A172 (cell line): ENCODE measurements around the gene PPP1R27. TPM values are rescaled to one million over a fixed set of nuclear protein-coding genes. Genes with fewer than 3 reads are reported as not detected.
"Not testable (repeated sequence)": the region's sequence is repeated elsewhere in the genome, so short reads cannot be mapped to it uniquely, and the experiment has no call there.

Experiments
- DNase-seq: peaks from one replicate; pipeline ENCODE4 v3.0.0-alpha.2; 2015; ENCODE audit warnings: low spot score
- total RNA-seq: library from RNA; depleted of rRNA; stranded (reverse); fragments of >200 nt; shearing (Covaris generic); gene quantifications from 2 replicates; pipeline ENCODE4 v1.2.3, GENCODE V29; 2014

The PPP1R27 gene
- total RNA-seq, 1 experiment from 2014 or later: not detected

GRCh38 chr17:81840826-81841778, 6.3 kb upstream of the PPP1R27 start:
- peak; percentile 49 for DNase-seq

GRCh38 chr17:81840059-81840458, 5.2 kb upstream of the PPP1R27 start:
- not testable (repeated sequence) for DNase-seq

- DNase-seq: no peak
These were observed 4.5 kb upstream of the PPP1R27 start for GRCh38 chr17:81839301-81839700.

GRCh38 chr17:81838753-81839255, 4.0 kb upstream of the PPP1R27 start:
- DNase-seq: no peak

GRCh38 chr17:81837641-81838040, 2.8 kb upstream of the PPP1R27 start:
- peak; percentile 62 for DNase-seq

GRCh38 chr17:81833921-81834830, 674 bp downstream of the PPP1R27 start:
- DNase-seq: no peak

- DNase-seq: peak; percentile 85
These were observed 1.5 kb downstream of the PPP1R27 start, which contains the start of gene MCRIP1 for GRCh38 chr17:81833160-81833920. Gene MCRIP1, minus strand, starts transcription at chr17:81833291. Its CDS starts 8,785 bp downstream, at chr17:81824506.

GRCh38 chr17:81832608-81833159, 2.2 kb downstream of the PPP1R27 start:
- peak; percentile 28 for DNase-seq

- no peak for DNase-seq
These were observed 2.8 kb downstream of the PPP1R27 start for GRCh38 chr17:81831957-81832607.

- no peak for DNase-seq
These were observed 3.3 kb downstream of the PPP1R27 start for GRCh38 chr17:81831563-81831956.

GRCh38 chr17:81829858-81830257, 5.0 kb downstream of the PPP1R27 start:
- DNase-seq: no peak

- DNase-seq: no peak
These were observed 6.2 kb downstream of the PPP1R27 start for GRCh38 chr17:81828656-81829055.

GRCh38 chr17:81825841-81826466, 8.9 kb downstream of the PPP1R27 start:
- no peak for DNase-seq

GRCh38 chr17:81824595-81824994, 10.3 kb downstream of the PPP1R27 start:
- DNase-seq: no peak

GRCh38 chr17:81823820-81824550, 10.9 kb downstream of the PPP1R27 start:
- DNase-seq: no peak

GRCh38 chr17:81822996-81823819, 11.6 kb downstream of the PPP1R27 start:
- no peak for DNase-seq

- DNase-seq: no peak
These were observed 12.6 kb downstream of the PPP1R27 start for GRCh38 chr17:81822312-81822637.

- DNase-seq: peak; percentile 83
These were observed 13.1 kb downstream of the PPP1R27 start for GRCh38 chr17:81821603-81822311.
